B cell (primary cell): ENCODE results near the gene CIT.

Experiments
- CTCF ChIP-seq: fragments of 200-600 bp; IDR thresholded peaks from one replicate; pipeline ENCODE4 v1.8.0; 2022; ENCODE audit warnings: antibody characterized with exemption, mild to moderate bottlenecking
- EZH2 ChIP-seq: IDR thresholded peaks from 2 replicates; pipeline ENCODE4 v1.6.1; 2012; ENCODE audit warnings: borderline replicate concordance, low read depth, mild to moderate bottlenecking, moderate library complexity, low read length; ENCODE audit not compliant: insufficient read depth, poor library complexity, severe bottlenecking

- no peak for TF ChIP-seq CTCF
- no peak for TF ChIP-seq EZH2
These were observed 161.9 kb downstream of the CIT start for GRCh38 chr12:119715268-119715620.
